ENCODE data around the gene GPAT3.
"Not testable (repeated sequence)": the region's sequence is repeated elsewhere in the genome, so short reads cannot be mapped to it uniquely, and the experiment has no call there.

Gene GPAT3

GRCh38 chr4:83552924-83553323 is 17.0 kb downstream of the GPAT3 start:
- DNase-seq = no peak

- DNase-seq = no peak
Measured at GRCh38 chr4:83556006-83556707, 20.2 kb downstream of the GPAT3 start.

DNA sequence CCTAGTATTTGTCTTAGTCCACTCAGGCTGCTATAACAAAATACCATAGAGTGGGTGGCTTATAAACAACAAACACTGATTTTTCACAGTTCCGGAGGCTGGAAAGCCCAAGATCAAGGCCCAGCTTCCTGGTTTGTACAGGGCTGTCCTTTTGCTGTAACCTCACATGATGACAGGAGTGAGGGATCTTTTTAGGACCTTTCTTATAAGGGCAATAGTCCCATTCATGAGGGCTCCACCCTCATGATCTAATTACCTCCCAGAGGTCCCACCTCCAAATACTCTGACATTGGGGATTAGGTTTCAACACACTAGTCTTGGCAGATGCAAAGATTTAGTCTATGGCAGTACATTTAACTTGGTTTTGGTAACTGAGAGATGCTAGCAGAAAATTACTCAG is 20.9 kb downstream of the GPAT3 start:
- DNase-seq = no peak

DNA sequence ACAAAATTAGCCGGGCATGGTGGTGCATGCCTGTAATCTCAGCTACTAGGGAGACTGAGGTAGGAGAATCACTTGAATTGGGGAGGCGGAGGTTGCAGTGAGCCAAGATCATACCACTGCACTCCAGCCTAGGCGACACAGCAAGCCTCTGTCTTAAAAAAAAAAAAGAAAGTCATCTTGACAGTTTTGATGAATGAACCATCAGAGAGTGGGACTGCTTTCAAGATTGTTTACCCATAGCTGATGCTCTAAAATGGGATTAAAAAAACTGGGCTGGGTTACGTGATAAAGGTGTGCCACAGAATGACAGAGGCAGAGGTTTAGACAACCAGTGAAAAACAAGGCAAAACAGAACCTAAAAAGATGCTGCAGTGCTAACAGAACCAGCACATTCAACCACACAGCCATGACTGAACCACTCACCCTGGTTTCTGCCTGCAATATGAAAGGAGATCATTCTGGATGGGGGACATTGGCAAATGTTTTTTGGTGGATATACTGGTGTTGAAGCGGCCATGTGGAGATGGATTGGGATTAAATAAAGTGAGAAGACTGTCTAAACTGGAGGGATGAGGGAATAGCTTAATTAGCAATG is 22.2 kb downstream of the GPAT3 start:
- DNase-seq = no peak

- no peak for DNase-seq
Measured at GRCh38 chr4:83558680-83559079, 22.8 kb downstream of the GPAT3 start.

GRCh38 chr4:83560523-83560922 is 24.6 kb downstream of the GPAT3 start:
- no peak for DNase-seq

GRCh38 chr4:83561381-83561780 is 25.5 kb downstream of the GPAT3 start:
- DNase-seq = no peak

- DNase-seq = no peak
Measured at GRCh38 chr4:83563998-83564397, 28.1 kb downstream of the GPAT3 start.

GRCh38 chr4:83568062-83568461 is 32.2 kb downstream of the GPAT3 start:
- no peak for DNase-seq

DNA sequence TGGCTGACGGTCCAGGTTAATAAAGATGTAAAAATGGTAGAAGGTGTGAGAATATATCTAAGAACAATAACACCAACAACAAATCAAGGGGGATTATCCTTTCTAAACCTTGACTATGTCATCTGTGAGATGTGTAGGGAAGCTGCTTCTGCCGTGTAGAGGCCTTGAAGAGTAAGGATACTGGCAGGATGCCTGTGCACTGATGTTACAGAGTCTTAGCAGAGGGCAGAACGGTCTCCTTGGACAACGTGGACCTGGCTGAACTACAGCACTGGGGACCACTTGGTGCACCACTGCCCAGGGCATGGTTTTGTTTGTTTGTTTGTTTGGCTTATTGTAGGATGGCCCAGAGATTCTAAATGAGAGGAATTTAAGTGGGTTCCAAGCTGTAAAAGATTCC is 33.5 kb downstream of the GPAT3 start:
- no peak for DNase-seq

GRCh38 chr4:83569987-83570386 is 34.1 kb downstream of the GPAT3 start:
- no peak for DNase-seq

DNA sequence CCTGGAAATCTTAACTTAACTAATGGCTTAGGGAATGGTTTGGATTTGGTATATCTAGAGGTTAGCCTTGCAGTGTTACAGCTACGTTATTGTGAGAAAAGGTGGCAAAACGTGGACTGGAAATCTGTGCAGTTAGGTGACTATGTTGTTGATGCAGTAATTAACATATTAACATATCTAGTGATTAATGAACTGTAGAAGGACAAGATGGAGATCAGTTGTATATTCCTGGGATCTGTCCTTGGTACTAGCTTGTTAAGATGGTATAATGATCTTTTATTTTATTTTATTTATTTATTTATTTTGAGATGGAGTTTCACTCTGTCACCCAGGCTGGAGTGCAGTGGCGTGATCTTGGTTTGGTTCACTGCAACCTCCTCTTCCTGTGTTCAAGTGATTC is 36.9 kb downstream of the GPAT3 start:
- no peak for DNase-seq

GRCh38 chr4:83574247-83574646 is 38.3 kb downstream of the GPAT3 start:
- no peak for DNase-seq

DNA sequence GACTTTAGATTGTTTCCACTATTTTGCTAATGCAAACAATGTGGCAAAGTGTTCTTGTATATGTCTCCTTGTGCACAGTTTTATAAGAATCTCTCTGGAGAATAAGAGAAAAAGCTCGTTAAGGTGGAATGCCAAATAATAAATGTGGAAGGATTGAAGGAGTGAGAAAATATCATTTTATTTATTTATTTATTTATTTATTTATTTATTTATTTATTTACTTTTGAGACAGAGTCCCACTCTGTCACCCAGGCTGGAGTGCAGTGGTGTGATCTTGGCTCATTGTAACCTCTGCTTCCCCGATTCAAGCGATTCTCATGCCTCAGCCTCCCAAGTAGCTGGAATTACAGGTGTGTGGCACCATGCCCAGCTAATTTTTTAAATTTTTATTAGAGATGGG is 40.3 kb downstream of the GPAT3 start:
- not testable (repeated sequence) for DNase-seq

- no peak for DNase-seq
Measured at GRCh38 chr4:83581411-83582288, 45.7 kb downstream of the GPAT3 start.

- peak; percentile 65 to 80 for DNase-seq
Measured at GRCh38 chr4:83582289-83582785, 46.4 kb downstream of the GPAT3 start.

GRCh38 chr4:83585982-83586508 is 50.1 kb downstream of the GPAT3 start:
- DNase-seq = no peak

- no peak for DNase-seq
Measured at GRCh38 chr4:83589279-83589678, 53.4 kb downstream of the GPAT3 start.

DNA sequence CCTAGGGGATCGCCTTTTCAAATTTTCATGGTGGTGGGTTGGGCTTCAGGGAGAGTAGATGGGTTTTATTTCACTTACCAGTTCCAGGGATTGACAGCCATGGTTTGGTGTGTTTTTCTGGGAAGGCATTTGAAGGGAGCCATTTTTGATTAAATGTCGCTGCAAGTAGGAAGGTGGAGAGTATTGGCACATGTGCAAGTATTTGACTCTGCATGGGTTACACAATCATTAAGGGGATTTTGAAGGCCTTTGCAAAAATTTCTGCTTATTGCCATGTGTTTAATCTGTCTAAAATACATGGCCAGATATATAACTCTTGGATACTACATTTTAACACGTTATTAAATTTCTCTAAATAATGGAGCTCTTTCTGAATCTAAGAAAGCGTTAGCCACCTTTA is 55.1 kb downstream of the GPAT3 start:
- no peak for DNase-seq

- no peak for DNase-seq
Measured at GRCh38 chr4:83591730-83592129, 55.8 kb downstream of the GPAT3 start.

- DNase-seq = peak in 1 of 2 experiments; percentile 5
Measured at GRCh38 chr4:83599183-83599582, 63.3 kb downstream of the GPAT3 start.

DNA sequence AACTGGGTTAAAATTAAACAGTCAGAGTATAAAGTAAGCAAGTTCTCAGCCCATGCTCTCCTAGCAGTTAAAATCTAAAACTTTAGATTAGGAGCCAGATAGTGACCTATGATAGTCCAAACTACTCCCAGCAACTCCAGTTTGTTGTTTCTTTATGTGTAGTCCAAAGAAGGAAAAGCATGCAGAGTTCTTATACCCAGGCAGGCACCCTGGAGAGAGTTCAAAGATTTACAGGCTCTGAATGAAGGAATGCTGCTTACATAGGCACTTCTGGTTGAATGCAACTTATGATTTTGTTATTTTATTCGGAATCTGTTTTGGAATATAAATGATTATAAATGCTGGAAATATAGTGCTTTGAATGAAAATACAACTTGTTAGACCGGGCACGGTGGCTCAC is 67.2 kb downstream of the GPAT3 start:
- DNase-seq = no peak

DNA sequence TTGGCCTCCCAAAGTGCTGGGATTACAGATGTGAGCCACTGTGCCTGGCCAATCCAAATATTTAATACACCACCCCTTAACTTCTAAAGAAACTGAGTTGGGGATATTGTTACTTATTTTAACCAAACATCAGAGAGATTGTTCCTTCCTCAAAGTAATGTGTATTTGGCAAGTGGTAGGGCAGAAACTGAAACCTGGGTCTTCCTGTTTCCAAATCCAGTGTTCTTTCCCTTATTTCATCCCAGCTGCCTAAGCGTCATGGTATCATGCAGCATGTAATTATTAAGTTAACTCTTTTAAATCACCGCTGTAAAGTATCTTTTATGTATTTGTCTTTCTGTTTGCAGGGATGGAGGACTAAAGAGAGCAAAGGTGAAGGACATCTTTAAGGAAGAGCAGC is 68.4 kb downstream of the GPAT3 start:
- no peak for DNase-seq

DNA sequence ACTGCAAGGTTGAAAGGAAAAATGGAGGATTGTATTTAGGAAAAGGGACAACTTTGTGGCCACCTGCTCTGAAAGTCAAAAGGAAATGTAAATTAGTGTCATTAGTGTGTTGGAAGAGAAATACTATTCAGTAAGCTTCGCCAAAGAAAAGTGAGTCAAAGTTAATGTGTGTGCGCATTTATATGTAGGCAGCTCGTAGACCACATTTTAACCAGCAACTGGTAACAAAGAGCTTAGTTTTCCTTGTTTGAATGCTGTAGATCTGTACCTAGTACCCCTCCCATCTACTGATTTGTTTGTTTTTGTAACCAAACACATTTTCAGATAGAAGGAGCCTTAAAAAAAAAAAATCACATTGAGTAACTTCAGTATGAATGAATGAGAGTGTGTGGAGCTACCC is 69.3 kb downstream of the GPAT3 start:
- DNase-seq = no peak
